ENCODE measurements around the gene TCHP. TPM values are rescaled to one million over a fixed set of nuclear protein-coding genes. Genes with fewer than 3 reads are reported as not detected.
A peak's percentile ranks its signal among the peaks of the same experiment; 100 is the strongest.

Gene TCHP
- total RNA-seq, 1 experiment from 2014 or later = 13.3 TPM

DNA sequence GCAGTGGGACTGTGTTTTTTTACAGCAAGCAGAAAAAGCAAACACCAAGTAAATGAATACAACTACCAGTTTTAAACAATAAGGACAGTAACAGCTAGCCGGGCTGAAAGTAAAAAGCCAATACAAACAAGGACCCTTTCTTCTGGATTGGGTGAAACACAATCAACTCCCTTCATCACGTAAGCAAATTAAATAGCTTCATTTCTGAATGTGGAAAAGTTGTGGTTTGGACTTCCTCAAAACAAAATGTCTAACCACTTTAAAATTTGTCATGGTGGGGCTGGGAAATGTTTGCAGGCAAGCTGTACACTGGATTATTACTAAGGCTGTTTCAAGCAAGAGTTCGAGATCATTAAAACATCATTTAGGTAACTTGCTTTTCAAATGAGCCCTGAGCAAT is 47.4 kb downstream of the TCHP start:
- H2BK120ac ChIP-seq (ENCODE audit: low read depth, low read length, poor library complexity, severe bottlenecking) = no peak overlapping the region
- no peak overlapping the region for H2BK12ac ChIP-seq (ENCODE audit: insufficient read length, low read depth, low read length)
- H2AK5ac ChIP-seq (ENCODE audit: insufficient read length, low read length) = no peak overlapping the region
- peaks cover 8 to 39% (median 26%) of the 10 kb centered on the region in 3 experiments; a peak in 5 of 7 replicates for H3K36me3 Mint-ChIP-seq (ENCODE audit: insufficient read depth in 1 of 3, low read depth in 3 of 3)
- H3K9ac ChIP-seq (ENCODE audit: extremely low read depth, insufficient read length, low read length) = no peak overlapping the region
- no peak overlapping the region for H3K4me3 Mint-ChIP-seq
- H2AFZ ChIP-seq (ENCODE audit: low read length) = no peak overlapping the region
- H3K4me1 Mint-ChIP-seq = peaks cover 36 to 39% of the 10 kb centered on the region in 2 experiments
- H4K20me1 ChIP-seq (ENCODE audit: control insufficient read depth, insufficient read depth, insufficient read length) = peaks cover under 1% of the 10 kb centered on the region
- peaks cover 9% of the 10 kb centered on the region; the same call in 1 of the 2 replicates for H3K4me1 ChIP-seq (ENCODE audit: insufficient read depth, low read length)
- no peak overlapping the region for H4K91ac ChIP-seq (ENCODE audit: insufficient read length, low read depth, low read length)
- H2BK5ac ChIP-seq (ENCODE audit: insufficient read length, low read length) = no peak overlapping the region
- no peaks in the 10 kb centered on the region for H3K27me3 Mint-ChIP-seq (ENCODE audit: low read depth)
- H3K56ac ChIP-seq (ENCODE audit: insufficient read length, low read depth, low read length) = no peak overlapping the region
- no peaks in the 10 kb centered on the region for H3K79me1 ChIP-seq (ENCODE audit: insufficient read depth, low read depth, low read length, poor library complexity, severe bottlenecking)
- H3K27me3 ChIP-seq (ENCODE audit: insufficient read depth, low read length) = no peaks in the 10 kb centered on the region
- TF ChIP-seq, protein P1, sequence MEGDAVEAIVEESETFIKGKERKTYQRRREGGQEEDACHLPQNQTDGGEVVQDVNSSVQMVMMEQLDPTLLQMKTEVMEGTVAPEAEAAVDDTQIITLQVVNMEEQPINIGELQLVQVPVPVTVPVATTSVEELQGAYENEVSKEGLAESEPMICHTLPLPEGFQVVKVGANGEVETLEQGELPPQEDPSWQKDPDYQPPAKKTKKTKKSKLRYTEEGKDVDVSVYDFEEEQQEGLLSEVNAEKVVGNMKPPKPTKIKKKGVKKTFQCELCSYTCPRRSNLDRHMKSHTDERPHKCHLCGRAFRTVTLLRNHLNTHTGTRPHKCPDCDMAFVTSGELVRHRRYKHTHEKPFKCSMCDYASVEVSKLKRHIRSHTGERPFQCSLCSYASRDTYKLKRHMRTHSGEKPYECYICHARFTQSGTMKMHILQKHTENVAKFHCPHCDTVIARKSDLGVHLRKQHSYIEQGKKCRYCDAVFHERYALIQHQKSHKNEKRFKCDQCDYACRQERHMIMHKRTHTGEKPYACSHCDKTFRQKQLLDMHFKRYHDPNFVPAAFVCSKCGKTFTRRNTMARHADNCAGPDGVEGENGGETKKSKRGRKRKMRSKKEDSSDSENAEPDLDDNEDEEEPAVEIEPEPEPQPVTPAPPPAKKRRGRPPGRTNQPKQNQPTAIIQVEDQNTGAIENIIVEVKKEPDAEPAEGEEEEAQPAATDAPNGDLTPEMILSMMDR (conservative IDR thresholded peaks at IDR 0.05) = no peak
- no peak overlapping the region for H4K5ac ChIP-seq (ENCODE audit: insufficient read length, low read depth, low read length)
- H4K8ac ChIP-seq (replicated peaks; ENCODE audit: insufficient read length, low read depth, low read length) = no peak overlapping the region
- H3K27ac ChIP-seq (ENCODE audit: insufficient read length, low read depth, low read length) = no peak overlapping the region
- no peaks in the 10 kb centered on the region for H3K9me3 ChIP-seq (ENCODE audit: control insufficient read depth, low read depth, low read length)
- no peak overlapping the region for H3K14ac ChIP-seq (ENCODE audit: insufficient read depth, low read length)
- H2BK20ac ChIP-seq (ENCODE audit: low read depth, low read length, poor library complexity, severe bottlenecking) = no peak overlapping the region
- WGBS (ENCODE audit: extremely low coverage, insufficient read length, low lambda C conversion rate) = no CpG with 5 or more reads among the region's 3 CpGs
- peaks cover 3% of the 10 kb centered on the region for H3K23me2 ChIP-seq (ENCODE audit: insufficient read length, low read depth, low read length, poor library complexity, severe bottlenecking)
- no peaks in the 10 kb centered on the region for H3K9me3 Mint-ChIP-seq
- no peak overlapping the region for H3K4ac ChIP-seq (ENCODE audit: low read depth, low read length)
- no peak overlapping the region for H2BK15ac ChIP-seq (ENCODE audit: low read depth, low read length)
- H3K18ac ChIP-seq (ENCODE audit: insufficient read length, low read depth, low read length) = no peak overlapping the region
- DNase-seq = no peak
- no peak overlapping the region for H3K4me2 ChIP-seq (ENCODE audit: insufficient read depth, insufficient read length, low read length)
- no peak overlapping the region for H3K23ac ChIP-seq (ENCODE audit: insufficient read length, low read depth, low read length)
- no peaks in the 10 kb centered on the region for H3K79me2 ChIP-seq (ENCODE audit: insufficient read depth, low read length)
- H3T11ph ChIP-seq (ENCODE audit: low read length) = no peak overlapping the region
- peak overlapping the region; percentile 85 to 92 (median 88); a peak in 4 of 7 replicates for H3K27ac Mint-ChIP-seq

Measured in H9 (cell line).